Stimulated activated CD8-positive, alpha-beta memory T cell treated with anti-CD3 and anti-CD28 coated beads, Interleukin-2, amount 100 ng/mL, for 48 hours (primary cell): ENCODE measurements around the gene MAML3.

Source experiments
- DNase-seq, 2 donors: peaks; one replicate each; pipeline ENCODE4 v3.0.0-alpha.2; 2020; ENCODE audit warnings: low read depth in 2 of 2

MAML3 gene

GRCh38 chr4:140153718-140154571, at the start of gene MAML3:
TSS of gene MAML3 (minus strand) at chr4:140154184. CDS start at chr4:140153327, 857 bp downstream.
- peak; percentile 69 to 75 for DNase-seq

DNA sequence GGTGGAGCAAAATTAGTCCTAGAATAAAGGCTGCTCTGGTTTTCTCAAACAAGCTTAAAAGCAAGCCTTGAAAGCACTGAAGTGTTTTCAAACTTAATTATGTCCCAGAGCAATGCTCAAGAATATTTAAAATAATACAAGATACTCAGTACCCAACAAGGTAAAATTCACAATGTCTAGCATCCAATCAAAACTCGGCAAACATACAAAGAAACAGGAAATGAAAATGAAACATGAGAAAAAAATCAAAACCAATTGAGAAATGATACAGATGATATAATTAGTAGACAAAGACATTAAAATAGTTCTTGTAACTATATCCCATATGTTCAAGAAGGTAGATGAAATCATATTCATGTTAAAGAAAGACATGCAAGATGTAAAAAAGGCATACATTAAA, 45.0 kb upstream of the MAML3 start:
- DNase-seq: no peak

DNA sequence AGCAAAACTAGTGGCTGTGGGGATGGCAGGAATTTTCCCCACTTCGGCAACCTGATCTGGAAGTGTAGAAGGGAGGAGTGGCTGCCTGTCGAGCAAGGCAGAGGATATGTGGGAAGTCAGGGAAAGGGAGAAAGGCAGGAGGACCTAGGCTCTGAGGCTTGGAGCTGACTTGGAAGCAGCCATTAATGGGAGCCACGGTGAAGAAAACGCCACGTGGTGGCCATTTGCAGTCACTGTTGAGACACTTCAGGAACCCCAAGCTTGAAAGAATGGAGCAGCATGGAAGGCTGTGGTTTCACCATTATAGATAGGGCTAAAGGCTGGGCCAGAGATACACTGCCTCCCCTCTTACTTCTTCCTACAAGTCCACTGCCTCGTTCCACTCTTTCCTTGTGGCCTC, 41.8 kb upstream of the MAML3 start:
- no peak for DNase-seq

- DNase-seq: no peak
Observed at GRCh38 chr4:140189805-140190204, 35.8 kb upstream of the MAML3 start.

DNA sequence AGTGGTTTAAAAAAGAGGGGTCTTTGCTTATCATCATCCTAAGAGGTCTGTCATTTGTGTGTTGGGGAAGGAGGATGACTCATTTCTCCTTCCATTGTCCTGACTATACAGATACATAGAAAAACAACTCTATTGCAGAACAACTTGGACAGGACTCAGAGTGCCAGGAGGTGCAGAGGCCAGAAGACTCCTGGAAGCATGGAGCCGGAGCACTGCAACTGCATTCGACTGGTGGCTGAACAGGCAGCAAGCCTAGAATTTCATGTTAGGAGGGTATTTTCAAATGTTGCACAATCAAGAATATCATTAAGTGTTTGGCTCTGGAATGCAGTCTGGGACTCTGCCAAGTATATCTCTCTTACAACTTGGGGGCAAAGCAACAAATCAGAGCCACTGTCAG, 35.0 kb upstream of the MAML3 start:
- no peak for DNase-seq

GRCh38 chr4:140187316-140187695, 33.3 kb upstream of the MAML3 start:
- no peak for DNase-seq

DNA sequence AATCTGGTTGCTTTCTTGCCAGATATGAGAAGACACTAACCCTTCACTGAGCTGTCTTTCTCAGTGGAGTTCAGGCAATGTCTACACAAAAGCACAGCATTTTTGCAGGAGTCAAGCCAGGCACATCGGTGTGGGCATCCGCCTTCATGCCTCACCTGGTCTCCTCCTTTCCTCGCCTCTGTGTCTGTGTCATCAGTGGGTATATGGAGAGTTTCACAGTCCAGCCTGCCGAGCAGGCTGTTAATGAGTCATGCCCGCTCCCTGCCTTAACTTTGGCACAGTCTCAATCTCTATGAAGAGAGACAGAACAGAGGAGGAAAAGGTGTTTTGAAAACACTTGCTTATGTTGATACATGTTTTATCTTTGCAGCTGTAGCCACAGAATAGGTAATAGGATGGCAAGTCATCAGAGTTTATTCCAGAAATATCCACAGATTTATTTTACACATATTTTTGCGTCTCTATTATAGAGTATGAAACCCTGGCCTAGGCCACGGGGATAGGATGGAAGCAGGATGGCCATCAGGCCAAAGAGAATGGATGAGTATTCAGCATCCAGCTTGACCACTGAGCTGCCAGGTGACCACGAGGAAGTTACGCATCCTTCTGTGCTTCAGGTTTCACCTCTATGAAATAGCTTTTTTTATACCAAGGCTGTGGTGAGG, 32.8 kb upstream of the MAML3 start:
- DNase-seq: no peak

DNA sequence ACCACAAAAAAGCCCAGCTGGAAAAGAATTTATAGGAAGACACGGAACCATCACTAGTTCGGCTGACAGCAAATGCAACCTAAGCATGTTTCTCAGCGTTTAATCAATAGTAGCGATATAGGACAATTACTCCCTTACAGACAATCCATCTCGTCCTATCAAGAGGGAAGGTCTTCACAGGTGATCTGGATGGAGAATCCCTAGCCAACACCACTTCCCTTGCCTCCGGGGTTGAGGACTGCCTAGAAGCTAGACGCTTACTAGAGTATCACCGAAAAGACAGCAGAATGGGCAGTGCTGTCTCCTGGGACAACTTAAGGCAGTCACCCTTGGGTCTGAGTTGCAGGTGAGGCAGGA, 32.1 kb upstream of the MAML3 start:
- DNase-seq: no peak

DNA sequence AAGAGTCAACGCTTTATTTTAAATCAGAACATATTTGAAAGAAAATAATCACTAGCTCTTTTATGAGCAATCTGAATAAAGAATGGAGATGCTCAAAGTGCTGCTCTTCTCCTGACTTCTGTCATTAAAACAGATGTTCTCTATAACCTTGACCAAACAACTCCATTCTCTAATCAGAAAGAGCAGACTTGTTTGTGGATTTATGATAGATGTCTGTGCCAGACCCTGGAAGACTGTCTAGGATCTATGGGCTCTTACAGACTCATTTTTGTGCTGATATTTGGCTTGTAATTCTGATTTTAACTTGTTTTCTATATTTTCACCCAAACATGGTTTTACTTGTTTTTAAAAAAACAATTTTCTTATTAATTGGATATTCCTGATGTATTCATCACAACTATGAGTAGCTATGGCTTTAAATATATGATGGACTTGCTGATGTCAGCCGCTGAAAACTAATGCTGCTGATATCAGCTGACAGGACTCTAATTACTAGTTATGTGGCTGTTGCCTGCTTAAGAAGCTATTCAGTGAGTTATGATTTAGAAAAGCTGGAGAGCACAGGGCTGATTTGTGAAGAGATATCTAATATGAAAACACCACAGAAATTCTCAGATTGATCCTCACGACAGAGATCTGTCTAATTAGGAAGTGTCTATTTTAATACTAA, 31.6 kb upstream of the MAML3 start:
- no peak for DNase-seq

- DNase-seq: no peak
Observed at GRCh38 chr4:140183270-140183669, 29.3 kb upstream of the MAML3 start.

DNA sequence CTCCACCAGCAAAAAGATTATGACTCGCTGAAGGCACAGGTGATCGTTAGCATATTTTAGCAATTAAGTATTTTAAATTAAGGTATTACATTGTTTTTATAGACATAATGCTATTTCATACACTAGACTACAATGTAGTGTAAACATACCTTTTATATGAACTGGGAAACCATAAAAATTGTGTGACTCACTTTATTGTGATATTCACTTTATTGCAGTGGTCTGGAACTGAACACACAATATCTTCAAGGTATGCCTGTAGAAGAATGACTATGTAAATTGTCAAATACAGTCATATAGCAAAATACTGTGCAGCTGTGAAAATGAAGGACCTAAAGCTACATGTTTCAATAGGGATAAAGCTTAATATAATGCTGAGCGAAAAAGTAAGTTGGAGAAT, 26.6 kb upstream of the MAML3 start:
- no peak for DNase-seq

DNA sequence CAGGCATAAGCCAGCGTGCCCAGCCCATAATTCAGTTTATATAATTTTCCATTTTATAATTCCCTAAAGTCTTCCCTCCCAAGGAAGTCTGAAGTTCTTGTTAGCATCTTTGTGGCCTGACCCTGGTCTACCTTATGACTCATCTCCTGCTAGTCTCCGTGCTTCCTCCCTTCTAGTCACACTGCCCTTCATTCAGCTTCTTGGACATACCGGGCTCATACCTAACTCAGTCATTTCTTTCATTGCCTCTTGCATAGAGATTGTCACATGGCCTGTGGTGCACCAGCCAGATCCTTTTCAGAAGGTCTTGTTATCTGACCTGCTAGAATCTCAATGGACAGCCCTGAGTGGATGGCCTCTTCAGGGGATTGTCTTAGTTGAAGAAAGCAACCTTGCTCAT, 22.8 kb upstream of the MAML3 start:
- no peak for DNase-seq

DNA sequence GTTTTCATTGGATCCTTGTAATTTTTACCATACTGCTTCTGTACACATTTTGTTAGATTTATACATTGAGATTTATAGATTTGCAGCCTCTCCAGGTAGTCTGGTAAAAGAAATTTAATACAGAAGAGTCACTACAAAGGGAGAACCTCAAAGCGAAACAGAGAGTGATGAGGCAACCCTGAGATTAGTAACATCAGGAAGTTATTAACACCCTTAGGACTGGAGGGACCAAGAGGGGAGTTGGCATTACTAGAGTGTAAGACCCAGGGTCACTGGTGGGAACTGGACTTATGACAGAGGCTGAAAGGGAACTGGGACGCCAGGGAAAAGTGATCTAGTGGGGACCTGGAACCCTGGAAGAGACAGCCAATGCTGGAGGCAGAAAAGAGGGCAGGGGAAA, 20.6 kb upstream of the MAML3 start:
- DNase-seq: no peak

DNA sequence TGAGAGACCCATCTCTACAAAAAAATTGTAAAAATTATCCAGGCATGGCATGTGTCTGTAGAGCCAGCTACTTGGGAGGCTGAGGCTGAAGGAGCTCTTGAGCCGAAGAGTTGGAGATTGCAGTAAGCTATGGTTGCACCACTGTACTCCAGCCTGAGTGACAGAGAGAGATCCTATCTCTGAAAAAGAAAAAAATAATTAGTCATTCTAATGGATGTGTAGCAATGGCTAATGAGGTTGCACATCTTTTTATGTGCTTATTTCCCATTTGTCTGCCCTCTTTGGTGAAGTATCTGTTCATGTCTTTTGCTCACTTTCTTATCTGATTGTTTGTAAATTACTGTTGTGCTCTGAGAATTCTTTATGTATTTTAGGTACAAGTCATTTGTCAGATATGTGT, 19.0 kb upstream of the MAML3 start:
- DNase-seq: no peak

DNA sequence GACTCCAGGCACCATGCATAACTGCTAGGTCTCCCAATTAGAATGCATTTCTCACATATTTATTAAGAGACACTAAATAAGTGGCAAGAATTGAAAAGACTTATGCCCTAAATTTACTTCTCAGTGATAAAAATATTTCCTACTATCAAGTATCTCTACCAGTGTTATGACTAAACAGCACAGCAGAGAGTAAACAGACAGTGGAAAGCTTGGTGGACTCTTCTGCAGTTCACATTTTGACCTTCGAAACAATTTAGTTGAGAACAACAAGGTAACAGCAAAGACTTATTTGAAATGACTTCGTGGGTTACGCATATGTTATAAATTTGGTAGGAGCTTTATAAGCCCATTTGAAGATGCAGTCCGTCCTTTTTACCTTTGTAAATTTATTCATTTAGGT, 16.3 kb upstream of the MAML3 start:
- no peak for DNase-seq

GRCh38 chr4:140168936-140169335, 15.0 kb upstream of the MAML3 start:
- DNase-seq: no peak

GRCh38 chr4:140168474-140168873, 14.5 kb upstream of the MAML3 start:
- no peak for DNase-seq

DNA sequence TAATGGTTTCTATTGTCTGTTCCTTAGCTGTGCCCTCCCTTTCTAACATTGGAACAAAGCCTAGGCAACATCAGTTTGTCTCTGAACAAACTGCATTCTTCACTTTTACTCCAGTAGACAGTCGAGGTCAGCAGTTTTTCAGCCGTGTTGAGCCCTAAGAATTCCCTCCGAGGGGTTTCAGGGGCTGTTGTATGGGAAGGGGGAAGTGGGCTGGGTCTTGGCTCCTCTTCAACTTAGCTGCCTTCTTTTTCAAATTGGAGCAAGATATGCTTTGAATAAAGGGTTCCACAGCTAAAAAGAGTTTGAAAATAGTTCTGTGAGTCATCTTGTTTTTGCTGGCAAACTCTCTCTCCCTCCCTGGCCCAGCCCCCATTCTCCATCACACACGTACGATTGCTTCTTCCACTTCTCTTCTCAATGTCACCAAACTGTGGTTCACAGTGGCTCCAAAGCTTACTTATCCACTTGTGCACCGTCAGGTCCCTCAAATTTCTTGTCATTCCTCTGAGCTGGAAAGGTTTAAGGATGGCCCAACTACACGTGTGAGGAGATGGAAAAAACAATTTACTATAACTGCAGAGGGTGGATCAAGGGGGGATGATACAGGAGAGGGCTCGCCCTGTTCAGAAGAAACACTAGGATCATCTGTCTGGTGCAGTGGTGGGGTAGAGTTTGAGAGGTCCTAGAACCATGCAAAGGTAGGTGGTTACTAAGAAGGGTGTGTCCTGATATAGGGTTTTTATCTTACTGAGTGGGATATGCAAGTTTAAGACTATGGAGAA, 9.2 kb upstream of the MAML3 start:
- DNase-seq: no peak

- DNase-seq: no peak
Observed at GRCh38 chr4:140162596-140162995, 8.6 kb upstream of the MAML3 start.

DNA sequence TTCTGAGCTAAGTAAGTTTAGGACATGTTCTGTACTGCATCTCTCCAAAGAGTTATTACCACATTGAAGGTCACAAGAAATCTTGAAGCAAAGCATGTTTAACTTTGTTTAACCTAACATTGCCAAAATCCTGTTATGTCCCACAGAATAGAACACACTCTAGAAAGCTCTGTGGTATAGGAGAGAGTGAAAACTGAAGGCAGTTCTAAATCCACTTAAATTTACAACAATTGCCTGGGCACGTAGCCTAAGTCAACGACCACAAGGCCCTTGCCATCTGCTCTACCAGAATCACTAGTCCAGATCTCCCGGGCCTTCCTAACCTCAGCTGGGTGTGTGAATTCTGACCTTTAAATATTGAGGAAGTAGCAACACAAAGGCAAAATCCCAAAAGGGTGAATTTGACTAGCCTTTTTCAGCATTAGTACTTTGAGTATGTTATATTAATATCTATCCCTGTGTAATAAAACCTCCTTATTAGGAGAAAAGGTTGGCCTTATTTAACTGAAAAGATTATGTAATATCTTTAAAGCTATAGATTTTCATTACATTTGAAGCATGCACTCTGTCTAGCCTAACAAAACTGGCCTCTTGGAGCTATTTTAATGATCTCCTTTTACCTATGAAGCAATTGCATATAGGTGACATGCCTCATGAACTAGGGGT, 4.5 kb upstream of the MAML3 start:
- DNase-seq: no peak

GRCh38 chr4:140157341-140157740, 3.4 kb upstream of the MAML3 start:
- no peak for DNase-seq
